GM18502 (cell line): Measurements from ENCODE around the gene GORAB.

Source experiments
- ATAC-seq: cut with Tn5 transposase; IDR thresholded peaks from one replicate; pipeline ENCODE4 v1.9.1; 2021; ENCODE audit warnings: mild to moderate bottlenecking; ENCODE audit not compliant: unreplicated experiment, poor library complexity

GORAB gene

DNA sequence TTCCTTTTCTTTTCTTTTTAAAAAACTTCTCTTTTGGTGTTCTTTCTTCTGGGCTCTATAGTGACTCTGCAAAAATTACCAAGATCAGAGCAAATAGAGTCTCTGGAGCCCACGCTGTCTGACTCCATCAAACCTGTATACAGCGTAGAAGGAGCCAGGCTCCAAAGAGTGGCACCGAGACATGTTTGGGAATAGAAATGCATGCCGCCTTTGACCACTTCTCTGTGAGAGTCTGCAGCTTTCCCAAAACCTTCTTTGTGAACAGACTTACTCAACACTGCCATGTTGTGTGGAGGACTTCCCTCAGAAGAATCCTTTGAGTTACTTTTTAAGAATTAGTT, 55.3 kb downstream of the GORAB start:
- ATAC-seq = no peak

- ATAC-seq = no peak
Measured at GRCh38 chr1:170590921-170591705, 59.1 kb downstream of the GORAB start.

GRCh38 chr1:170592591-170593111, 60.7 kb downstream of the GORAB start:
- no peak for ATAC-seq

DNA sequence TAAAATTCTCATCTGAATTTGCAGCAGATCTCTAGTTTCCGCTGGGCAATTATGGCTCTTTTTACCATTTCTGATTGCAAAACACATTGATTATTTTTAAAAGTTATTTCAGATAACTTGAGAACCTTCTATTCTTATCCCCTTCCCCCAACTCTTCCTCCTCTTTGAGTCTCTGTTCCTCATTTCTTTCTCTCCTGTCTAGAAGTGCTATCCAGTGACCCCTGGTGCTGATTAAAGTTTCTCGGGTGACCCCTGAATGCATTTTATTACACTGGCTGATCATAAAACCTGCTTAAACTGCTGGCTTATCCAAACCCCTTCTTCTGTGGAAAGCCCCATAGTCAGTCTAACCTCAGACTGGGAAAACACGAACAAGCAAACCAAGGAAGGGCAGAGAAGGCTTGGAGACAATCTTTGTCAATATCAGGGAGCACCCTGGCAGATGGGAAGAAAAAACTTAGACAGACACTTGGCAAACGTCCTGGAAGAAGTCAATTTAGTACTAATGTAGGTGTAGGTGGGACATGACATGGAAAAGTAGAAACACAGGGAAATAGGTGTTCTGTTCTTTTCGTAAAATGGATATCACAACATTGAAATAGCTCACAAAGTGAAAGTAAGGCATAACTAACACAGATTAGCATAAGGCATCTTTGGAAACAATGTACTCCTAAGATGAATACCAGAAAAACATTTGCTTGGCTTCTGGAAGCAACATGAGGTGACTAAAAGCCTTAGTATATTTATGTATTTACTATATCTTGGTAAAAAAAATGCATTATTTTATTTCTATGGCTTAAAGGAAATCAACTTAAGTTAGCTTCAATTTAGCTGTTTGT, 61.4 kb downstream of the GORAB start:
- ATAC-seq = no peak

- ATAC-seq = no peak
Measured at GRCh38 chr1:170594066-170594626, 62.2 kb downstream of the GORAB start.

DNA sequence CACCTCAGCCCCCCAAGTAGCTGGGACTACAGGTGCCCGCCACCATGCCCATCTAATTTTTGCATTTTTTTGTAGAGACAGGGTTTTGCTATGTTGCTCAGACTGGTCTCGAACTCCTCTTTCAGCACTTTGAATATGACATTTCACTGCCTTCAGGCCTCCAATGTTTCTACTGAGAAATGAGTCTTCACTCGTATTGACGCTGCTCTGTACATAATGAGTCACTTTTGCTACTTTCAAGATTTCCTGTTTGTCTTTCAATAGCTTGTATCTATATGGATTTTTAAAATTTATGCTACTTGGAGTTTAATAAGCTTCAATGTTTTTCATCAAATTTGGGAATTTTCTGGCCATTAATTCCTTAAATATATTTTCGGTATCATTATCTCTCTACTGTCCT, 64.7 kb downstream of the GORAB start:
- ATAC-seq = no peak

DNA sequence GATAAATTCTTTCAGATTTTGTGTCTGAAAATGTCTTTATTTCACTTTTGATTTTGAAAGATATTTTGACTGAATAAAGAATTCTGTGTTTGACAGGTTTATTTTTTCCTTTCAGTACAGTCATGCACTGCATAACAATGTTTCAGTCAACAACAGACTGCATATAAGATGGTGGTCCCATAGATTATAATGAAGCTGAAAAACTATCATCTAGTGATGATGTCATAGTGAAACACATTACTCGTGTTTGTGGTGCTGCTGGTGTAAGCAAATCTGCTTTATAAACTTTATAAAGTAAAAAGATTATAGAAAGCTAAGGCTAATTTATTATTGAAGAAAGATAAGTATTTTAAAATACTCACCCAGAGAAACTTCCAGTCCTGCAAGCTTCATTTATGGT, 66.7 kb downstream of the GORAB start:
- no peak for ATAC-seq

GRCh38 chr1:170599033-170599432, 67.1 kb downstream of the GORAB start:
- ATAC-seq = no peak

- no peak for ATAC-seq
Measured at GRCh38 chr1:170601866-170602265, 69.9 kb downstream of the GORAB start.
